GM23248 (cell line): ENCODE measurements around the gene SLC19A2. TPM values are rescaled to one million over a fixed set of nuclear protein-coding genes. Genes with fewer than 3 reads are reported as not detected.

Source experiments
- DNase-seq: peaks from one replicate; pipeline ENCODE4 v3.0.0-alpha.2; 2015
- H2AFZ ChIP-seq: fragments of 200-600 bp; sonication (generic); 2 replicates; pipeline ENCODE4 v1.6.1; 2016; ENCODE audit warnings: antibody characterized with exemption
- H3F3A ChIP-seq: fragments of 200-600 bp; sonication (generic); 2 replicates; pipeline ENCODE4 v1.6.1; 2016; ENCODE audit warnings: mild to moderate bottlenecking, antibody characterized with exemption, mixed run types; ENCODE audit not compliant: insufficient read depth
- H3K27ac ChIP-seq: fragments of 200-600 bp; sonication (generic); 2 replicates; pipeline ENCODE4 v1.5.1; 2016; ENCODE audit warnings: mild to moderate bottlenecking
- H3K27me3 ChIP-seq: fragments of 200-600 bp; sonication (generic); replicated peaks from 2 replicates; pipeline ENCODE4 v1.6.1; 2016; ENCODE audit warnings: mild to moderate bottlenecking; ENCODE audit not compliant: insufficient read depth
- H3K36me3 ChIP-seq: fragments of 200-600 bp; sonication (generic); 2 replicates; pipeline ENCODE4 v1.6.1; 2016; ENCODE audit warnings: low read depth, mild to moderate bottlenecking
- H3K4me1 ChIP-seq: fragments of 200-600 bp; sonication (generic); 2 replicates; pipeline ENCODE4 v1.6.1; 2016; ENCODE audit warnings: mild to moderate bottlenecking; ENCODE audit not compliant: insufficient read depth
- H3K4me2 ChIP-seq: fragments of 200-600 bp; sonication (generic); one replicate; pipeline ENCODE4 v1.6.1; 2016; ENCODE audit warnings: mild to moderate bottlenecking; ENCODE audit not compliant: unreplicated experiment
- H3K4me3 ChIP-seq: fragments of 200-600 bp; sonication (generic); 2 replicates; pipeline ENCODE4 v1.5.1; 2016; ENCODE audit warnings: mild to moderate bottlenecking
- H3K79me2 ChIP-seq: fragments of 200-600 bp; sonication (generic); 2 replicates; pipeline ENCODE4 v1.6.1; 2016; ENCODE audit warnings: mild to moderate bottlenecking; ENCODE audit not compliant: insufficient read depth
- H3K9ac ChIP-seq: fragments of 200-600 bp; sonication (generic); 2 replicates; pipeline ENCODE4 v1.6.1; 2016; ENCODE audit warnings: mild to moderate bottlenecking
- H3K9me2 ChIP-seq: fragments of 200-600 bp; sonication (generic); 2 replicates; pipeline ENCODE4 v1.6.1; 2016; ENCODE audit warnings: mixed run types, mild to moderate bottlenecking, moderate library complexity; ENCODE audit not compliant: insufficient read depth
- H3K9me3 ChIP-seq: fragments of 200-600 bp; sonication (generic); one replicate; pipeline ENCODE4 v1.6.1; 2017; ENCODE audit warnings: low read depth
- H4K20me1 ChIP-seq: fragments of 200-600 bp; sonication (generic); 2 replicates; pipeline ENCODE4 v1.6.0; 2016; ENCODE audit not compliant: insufficient read depth
- EZH2 ChIP-seq: fragments of 200-600 bp; sonication (generic); IDR thresholded peaks from 2 replicates; pipeline ENCODE4 v1.6.1; 2018; ENCODE audit warnings: antibody characterized with exemption, mild to moderate bottlenecking; ENCODE audit not compliant: insufficient read depth, poor library complexity, severe bottlenecking
- EZH2phosphoT487 ChIP-seq: fragments of 200-600 bp; sonication (generic); IDR thresholded peaks from 2 replicates; pipeline ENCODE4 v1.6.1; 2018; ENCODE audit warnings: antibody characterized with exemption, moderate library complexity, mild to moderate bottlenecking, low read depth; ENCODE audit not compliant: insufficient read depth
- WGBS, 2 experiments: methylation state at CpG; one replicate each; pipeline ENCODE4 v1.1.6; 2015 to 2017; ENCODE audit warnings: low lambda C conversion rate in 2 of 2, low coverage in 1 of 2; ENCODE audit errors: missing lambda C conversion rate in 2 of 2; 5-methylcytosine and 5-hydroxymethylcytosine counted together
- in situ Hi-C: fragments of 300-500 bp; cut with MboI; formaldehyde crosslinking; loops from 2 replicates; pipeline ENCODE4 v1.15.0; 2020
- polyA plus RNA-seq: library from polyadenylated mRNA; unstranded; fragments of >200 nt; fragmentation: Nextera tagmentation; extraction: Ambion mirVana; gene quantifications from 2 replicates; pipeline ENCODE4 v1.2.1, GENCODE V29; 2016
- total RNA-seq: library from RNA; depleted of rRNA; stranded (reverse); fragments of >200 nt; shearing (Covaris generic); gene quantifications from 2 replicates; pipeline ENCODE4 v1.2.3, GENCODE V29; 2014

The SLC19A2 gene
- total and polyA plus RNA-seq, 2 experiments from 2014 or later = 2.6 to 7.1 TPM

GRCh38 chr1:169472738-169473137 lies 13.0 kb downstream of the SLC19A2 start:
- Histone ChIP-seq H3K9me3 (no peaks in the 10 kb centered on the region), H3F3A (no peaks in the 10 kb centered on the region), H3K9ac (no peak overlapping the region), H3K4me3 (no peak overlapping the region), H3K27me3 (no peaks in the 10 kb centered on the region), H3K4me1 (no peaks in the 10 kb centered on the region), H3K79me2 (peaks cover 10% of the 10 kb centered on the region), H4K20me1 (no peaks in the 10 kb centered on the region), H3K27ac (no peak overlapping the region), H3K36me3 (no peaks in the 10 kb centered on the region), H2AFZ (no peak overlapping the region), H3K9me2 (no peaks in the 10 kb centered on the region), H3K4me2 (no peak overlapping the region)
- TF ChIP-seq EZH2phosphoT487 (no peak), EZH2 (no peak)
- 85 to 87% methylated on average over 3 of the region's 3 CpGs for WGBS, 2 experiments
- no peak for DNase-seq
- in situ Hi-C loops = no loop called here

GRCh38 chr1:169468982-169469381 lies 16.8 kb downstream of the SLC19A2 start:
- no peaks in the 10 kb centered on the region for H3K27me3 ChIP-seq
- in situ Hi-C loops = no loop called here
- no peaks in the 10 kb centered on the region for H3K9me2 ChIP-seq
- H3K79me2 ChIP-seq = no peaks in the 10 kb centered on the region
- no peaks in the 10 kb centered on the region for H3K36me3 ChIP-seq
- no peaks in the 10 kb centered on the region for H4K20me1 ChIP-seq
- H3K9ac ChIP-seq = no peak overlapping the region
- H3K9me3 ChIP-seq = no peaks in the 10 kb centered on the region
- no peak for TF ChIP-seq EZH2phosphoT487
- no peak for TF ChIP-seq EZH2
- peak; percentile 39 for DNase-seq
- no peaks in the 10 kb centered on the region for H3K4me1 ChIP-seq
- H2AFZ ChIP-seq = no peak overlapping the region
- no peak overlapping the region for H3K4me3 ChIP-seq
- H3F3A ChIP-seq = no peaks in the 10 kb centered on the region
- no peak overlapping the region for H3K4me2 ChIP-seq
- H3K27ac ChIP-seq = no peak overlapping the region

GRCh38 chr1:169466259-169467230 lies 19.2 kb downstream of the SLC19A2 start:
- no peak overlapping the region for H3K4me3 ChIP-seq
- no peaks in the 10 kb centered on the region for H3K4me1 ChIP-seq
- no peaks in the 10 kb centered on the region for H3K9me2 ChIP-seq
- WGBS, 2 experiments = 60 to 62% methylated on average over 8 of the region's 8 CpGs
- peak; percentile 65 for DNase-seq
- H3K79me2 ChIP-seq = no peaks in the 10 kb centered on the region
- TF ChIP-seq EZH2 (no peak), EZH2phosphoT487 (no peak)
- no peak overlapping the region for H3K9ac ChIP-seq
- H3F3A ChIP-seq = 0 out of 2 replicates have a peak, but pooled peaks cover under 1% of the 10 kb centered on the region
- no peaks in the 10 kb centered on the region for H3K27me3 ChIP-seq
- H3K36me3 ChIP-seq = no peaks in the 10 kb centered on the region
- no peak overlapping the region for H3K4me2 ChIP-seq
- no peak overlapping the region for H2AFZ ChIP-seq
- H3K9me3 ChIP-seq = no peaks in the 10 kb centered on the region
- no peaks in the 10 kb centered on the region for H4K20me1 ChIP-seq
- in situ Hi-C loops = no loop called here
- H3K27ac ChIP-seq = no peak overlapping the region

GRCh38 chr1:169465281-169465680 lies 20.5 kb downstream of the SLC19A2 start:
- no peaks in the 10 kb centered on the region for H4K20me1 ChIP-seq
- in situ Hi-C loops = no loop called here
- H2AFZ ChIP-seq = no peak overlapping the region
- no peaks in the 10 kb centered on the region for H3K4me1 ChIP-seq
- no peaks in the 10 kb centered on the region for H3K9me3 ChIP-seq
- H3F3A ChIP-seq = peaks cover 5% of the 10 kb centered on the region
- no peaks in the 10 kb centered on the region for H3K79me2 ChIP-seq
- H3K27ac ChIP-seq = no peak overlapping the region
- no peaks in the 10 kb centered on the region for H3K9me2 ChIP-seq
- TF ChIP-seq EZH2phosphoT487 (no peak), EZH2 (no peak)
- no peak for DNase-seq
- H3K9ac ChIP-seq = no peak overlapping the region
- no peak overlapping the region for H3K4me2 ChIP-seq
- H3K36me3 ChIP-seq = no peaks in the 10 kb centered on the region
- H3K27me3 ChIP-seq = no peaks in the 10 kb centered on the region
- no peak overlapping the region for H3K4me3 ChIP-seq
